ENCODE data around the gene TSPAN9.

DNA sequence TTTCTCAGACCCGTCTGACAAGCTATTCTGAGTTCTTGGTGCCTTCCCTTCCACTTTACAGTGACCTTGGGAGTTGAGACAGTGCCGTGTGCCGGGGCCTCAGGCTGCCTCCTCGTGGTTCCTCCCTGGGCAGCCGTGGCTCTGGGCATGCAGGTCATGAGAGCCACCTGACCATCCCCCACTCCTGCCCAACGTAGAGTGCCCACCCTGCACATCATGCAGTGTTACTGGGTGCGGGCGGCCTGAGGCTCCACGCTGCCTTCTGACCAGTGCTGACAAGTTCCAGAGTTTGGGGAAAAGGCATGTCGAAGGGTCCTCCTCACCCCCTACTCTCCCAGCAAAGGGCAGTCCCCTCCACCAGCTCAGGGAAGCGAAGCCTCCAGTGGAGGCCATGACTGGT lies 190.5 kb downstream of the TSPAN9 start:
- no peak for TF ChIP-seq EZH2 (IDR thresholded peaks at IDR 0.05; ENCODE audit: low read depth)
- TF ChIP-seq, protein P1, sequence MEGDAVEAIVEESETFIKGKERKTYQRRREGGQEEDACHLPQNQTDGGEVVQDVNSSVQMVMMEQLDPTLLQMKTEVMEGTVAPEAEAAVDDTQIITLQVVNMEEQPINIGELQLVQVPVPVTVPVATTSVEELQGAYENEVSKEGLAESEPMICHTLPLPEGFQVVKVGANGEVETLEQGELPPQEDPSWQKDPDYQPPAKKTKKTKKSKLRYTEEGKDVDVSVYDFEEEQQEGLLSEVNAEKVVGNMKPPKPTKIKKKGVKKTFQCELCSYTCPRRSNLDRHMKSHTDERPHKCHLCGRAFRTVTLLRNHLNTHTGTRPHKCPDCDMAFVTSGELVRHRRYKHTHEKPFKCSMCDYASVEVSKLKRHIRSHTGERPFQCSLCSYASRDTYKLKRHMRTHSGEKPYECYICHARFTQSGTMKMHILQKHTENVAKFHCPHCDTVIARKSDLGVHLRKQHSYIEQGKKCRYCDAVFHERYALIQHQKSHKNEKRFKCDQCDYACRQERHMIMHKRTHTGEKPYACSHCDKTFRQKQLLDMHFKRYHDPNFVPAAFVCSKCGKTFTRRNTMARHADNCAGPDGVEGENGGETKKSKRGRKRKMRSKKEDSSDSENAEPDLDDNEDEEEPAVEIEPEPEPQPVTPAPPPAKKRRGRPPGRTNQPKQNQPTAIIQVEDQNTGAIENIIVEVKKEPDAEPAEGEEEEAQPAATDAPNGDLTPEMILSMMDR (conservative IDR thresholded peaks at IDR 0.05): no peak
